Colon (tissue), 2 donors: ENCODE measurements around the gene SLC25A44.

Experiments used
- FAIRE-seq: peaks from 2 replicates; lab custom pipeline; 2012; peaks lifted over from hg19 to GRCh38; lab: Jason Lieb, UNC
- donor health status: control.
- donor health status: control.

The SLC25A44 gene

GRCh38 chr1:156241926-156242325 lies 48.0 kb downstream of the SLC25A44 start, which contains the start of gene BGLAP:
Gene BGLAP (plus strand): TSS chr1:156242184. CDS start chr1:156242232, 48 bp downstream.
- no peak for FAIRE-seq

- FAIRE-seq = no peak
Measured at GRCh38 chr1:156242738-156243137, 48.8 kb downstream of the SLC25A44 start.

GRCh38 chr1:156244126-156244525 lies 50.2 kb downstream of the SLC25A44 start:
- no peak for FAIRE-seq

GRCh38 chr1:156244712-156245111 lies 50.8 kb downstream of the SLC25A44 start:
- no peak for FAIRE-seq

GRCh38 chr1:156245451-156246232 lies 51.7 kb downstream of the SLC25A44 start:
- no peak for FAIRE-seq

- FAIRE-seq = no peak
Measured at GRCh38 chr1:156246241-156246780, 52.4 kb downstream of the SLC25A44 start.

GRCh38 chr1:156246781-156247459 lies 53.0 kb downstream of the SLC25A44 start:
- no peak for FAIRE-seq

- no peak for FAIRE-seq
Measured at GRCh38 chr1:156247460-156248322, 53.8 kb downstream of the SLC25A44 start, which contains the start of gene PAQR6. Gene PAQR6 (minus strand): TSS chr1:156248056. CDS start chr1:156246731, 1,325 bp downstream.

- FAIRE-seq = no peak
Measured at GRCh38 chr1:156248323-156248683, 54.4 kb downstream of the SLC25A44 start.

- no peak for FAIRE-seq
Measured at GRCh38 chr1:156249593-156249992, 55.7 kb downstream of the SLC25A44 start.

GRCh38 chr1:156251527-156251926 lies 57.6 kb downstream of the SLC25A44 start:
- FAIRE-seq = no peak

- no peak for FAIRE-seq
Measured at GRCh38 chr1:156253634-156254033, 59.7 kb downstream of the SLC25A44 start.

GRCh38 chr1:156257711-156258110 lies 63.8 kb downstream of the SLC25A44 start:
- no peak for FAIRE-seq

GRCh38 chr1:156258859-156259258 lies 65.0 kb downstream of the SLC25A44 start:
- FAIRE-seq = no peak

GRCh38 chr1:156259805-156260204 lies 65.9 kb downstream of the SLC25A44 start:
- FAIRE-seq = no peak

- no peak for FAIRE-seq
Measured at GRCh38 chr1:156260896-156261295, 67.0 kb downstream of the SLC25A44 start.
